HG02973 (cell line): Measurements from ENCODE around the gene ZNF385B.

Experiments used
- ATAC-seq: cut with Tn5 transposase; IDR thresholded peaks from one replicate; pipeline ENCODE4 v1.9.1; 2021; ENCODE audit warnings: moderate library complexity; ENCODE audit not compliant: unreplicated experiment

ZNF385B gene

GRCh38 chr2:179691235-179691634, 170.2 kb downstream of the ZNF385B start:
- ATAC-seq = no peak

- no peak for ATAC-seq
Observed at GRCh38 chr2:179686718-179687342, 174.6 kb downstream of the ZNF385B start.

DNA sequence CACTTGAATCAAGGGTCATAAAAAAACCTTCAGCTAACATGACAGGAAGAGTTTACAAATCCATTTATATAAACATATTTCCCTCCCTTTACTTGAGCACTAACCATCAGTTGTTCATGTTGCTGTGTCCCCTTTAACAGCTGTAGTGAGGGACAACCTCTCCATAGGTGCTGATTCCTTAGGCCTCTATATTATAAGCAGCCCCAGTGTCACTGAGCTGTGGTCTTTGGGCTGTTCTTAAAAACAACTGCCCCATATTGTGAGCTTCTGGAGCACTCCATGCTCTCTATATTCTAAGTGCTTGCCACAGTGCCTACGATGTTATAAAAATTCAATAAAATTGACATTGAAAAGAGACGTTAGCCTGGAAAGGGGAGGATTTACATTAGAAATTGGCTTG, 175.3 kb downstream of the ZNF385B start:
- ATAC-seq = no peak

DNA sequence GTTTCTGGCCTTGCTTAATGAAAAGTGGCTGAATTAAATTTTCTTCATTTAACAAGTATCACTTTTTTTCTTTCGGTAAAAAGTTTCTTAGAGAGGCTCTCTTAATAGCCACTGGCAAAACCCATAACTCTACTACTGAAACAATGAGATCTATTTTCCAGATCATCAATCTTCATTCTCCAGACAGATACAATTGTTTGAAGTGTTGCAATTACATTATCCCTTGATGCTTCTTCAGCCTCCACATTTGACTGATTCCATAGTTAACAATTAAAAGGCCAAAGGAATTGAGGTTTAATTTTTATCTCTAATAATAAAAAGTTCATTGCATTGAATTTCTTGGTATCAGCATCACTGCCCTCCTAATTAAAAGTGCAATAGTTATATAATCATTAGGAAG, 176.3 kb downstream of the ZNF385B start:
- no peak for ATAC-seq

DNA sequence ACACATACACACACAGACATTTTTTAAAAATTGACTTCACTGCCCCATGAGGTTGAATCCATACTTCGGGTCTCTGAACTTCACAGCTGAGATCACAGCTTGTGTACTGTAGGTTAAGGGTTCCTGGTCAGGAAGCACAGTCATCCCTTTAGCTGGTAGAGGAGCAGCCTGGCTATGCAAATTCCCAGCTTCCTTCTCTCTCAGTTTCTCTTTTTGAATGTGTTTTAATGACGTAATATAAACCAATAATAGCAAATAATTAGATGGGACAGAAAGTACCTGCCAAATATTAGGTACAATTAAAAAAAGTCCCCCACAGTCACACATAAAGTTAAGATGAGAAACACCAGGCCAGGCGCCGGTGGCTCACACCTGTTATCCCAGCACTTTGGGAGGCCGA, 178.7 kb downstream of the ZNF385B start:
- no peak for ATAC-seq

GRCh38 chr2:179677746-179678505, 183.5 kb downstream of the ZNF385B start:
- ATAC-seq = no peak

DNA sequence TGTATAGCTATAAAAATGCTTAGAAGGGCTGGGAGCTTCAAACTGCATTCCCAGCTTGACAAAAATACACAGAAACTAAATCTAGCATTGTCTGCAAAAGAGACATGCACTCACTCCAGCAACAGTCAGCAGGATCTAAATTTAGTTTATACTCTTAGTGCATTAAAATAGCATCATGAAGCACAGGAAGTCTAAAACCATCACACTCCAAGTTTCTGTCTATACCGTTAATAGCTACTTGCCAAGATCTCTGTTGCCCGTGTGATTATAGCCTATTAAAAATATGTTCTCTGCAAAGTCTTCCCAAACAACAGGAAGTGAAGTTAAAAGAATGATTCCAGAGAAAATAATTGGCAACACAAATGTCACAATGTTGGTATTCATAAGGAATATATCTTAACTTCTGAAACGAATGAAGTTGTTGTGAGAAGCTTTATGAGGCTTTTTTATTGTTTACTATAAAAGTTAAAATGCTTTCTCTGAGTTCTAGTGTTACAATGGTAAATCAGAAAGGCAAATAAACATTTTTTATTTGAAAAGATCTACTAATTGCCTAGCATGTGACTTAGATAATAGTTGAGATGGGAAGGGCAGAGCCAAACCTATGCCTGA, 184.2 kb downstream of the ZNF385B start:
- ATAC-seq = no peak

GRCh38 chr2:179675435-179675834, 186.0 kb downstream of the ZNF385B start:
- no peak for ATAC-seq

- ATAC-seq = no peak
Observed at GRCh38 chr2:179671043-179671981, 190.1 kb downstream of the ZNF385B start.

- no peak for ATAC-seq
Observed at GRCh38 chr2:179669196-179669595, 192.2 kb downstream of the ZNF385B start.

DNA sequence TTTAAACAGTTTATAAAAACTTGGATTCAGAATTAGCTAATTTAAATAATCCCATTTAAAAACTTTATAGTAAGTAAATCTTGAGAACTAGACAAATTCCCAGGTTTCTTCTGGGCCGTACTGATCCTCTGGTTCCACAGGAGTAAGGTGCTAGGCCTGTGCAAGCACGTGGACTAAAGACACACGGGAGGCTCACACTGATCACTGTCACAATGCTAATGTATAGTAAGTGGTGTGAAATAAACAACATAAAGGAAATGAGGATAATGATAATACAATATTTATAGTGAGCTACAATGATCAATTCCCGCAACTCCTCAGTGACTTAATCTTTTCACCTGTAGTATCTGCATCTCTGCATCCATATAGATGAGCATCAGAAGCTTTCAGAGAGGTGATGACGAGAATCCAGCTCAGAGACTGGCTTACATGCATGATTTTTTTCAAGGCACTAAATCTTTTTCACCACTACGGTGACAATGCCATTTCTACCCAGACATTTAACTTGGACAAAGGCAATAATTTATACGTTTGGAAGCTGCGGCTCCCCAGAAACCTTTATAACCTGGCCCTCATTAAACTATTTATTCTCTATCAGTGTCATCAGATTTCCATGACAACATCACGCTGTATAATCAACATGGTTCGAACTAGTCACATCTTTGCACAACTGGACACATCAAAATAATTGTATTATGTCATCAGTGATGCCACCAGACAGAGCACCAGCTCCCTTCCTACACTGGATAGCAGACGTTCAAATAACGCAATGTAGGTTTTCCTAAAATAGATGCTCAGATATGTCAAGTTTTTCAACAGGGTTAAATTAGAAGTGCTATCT, 196.2 kb downstream of the ZNF385B start:
- ATAC-seq = no peak

DNA sequence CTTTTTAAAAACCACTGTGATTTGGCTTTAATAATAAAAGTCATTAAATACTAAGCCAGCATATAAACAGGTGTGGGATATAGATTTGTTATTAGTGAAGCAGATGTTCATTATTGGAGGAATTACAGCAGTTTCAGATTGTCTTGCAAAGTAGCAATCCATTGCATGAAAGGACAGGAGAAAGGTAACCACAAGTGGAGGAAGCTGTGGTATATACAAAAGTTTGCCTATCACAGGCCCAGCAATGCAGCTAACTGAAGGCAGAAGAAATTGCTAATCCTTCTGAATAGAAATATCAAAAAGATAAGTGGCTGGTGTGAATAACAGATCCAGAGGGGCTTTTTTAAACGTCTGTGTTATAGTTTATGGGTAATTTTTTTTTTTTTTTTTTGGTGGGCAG, 199.4 kb downstream of the ZNF385B start:
- ATAC-seq = no peak

GRCh38 chr2:179657068-179657595, 204.3 kb downstream of the ZNF385B start:
- no peak for ATAC-seq

GRCh38 chr2:179655627-179656026, 205.8 kb downstream of the ZNF385B start:
- no peak for ATAC-seq

- ATAC-seq = no peak
Observed at GRCh38 chr2:179654806-179655205, 206.6 kb downstream of the ZNF385B start.

- ATAC-seq = no peak
Observed at GRCh38 chr2:179652296-179652695, 209.1 kb downstream of the ZNF385B start.

DNA sequence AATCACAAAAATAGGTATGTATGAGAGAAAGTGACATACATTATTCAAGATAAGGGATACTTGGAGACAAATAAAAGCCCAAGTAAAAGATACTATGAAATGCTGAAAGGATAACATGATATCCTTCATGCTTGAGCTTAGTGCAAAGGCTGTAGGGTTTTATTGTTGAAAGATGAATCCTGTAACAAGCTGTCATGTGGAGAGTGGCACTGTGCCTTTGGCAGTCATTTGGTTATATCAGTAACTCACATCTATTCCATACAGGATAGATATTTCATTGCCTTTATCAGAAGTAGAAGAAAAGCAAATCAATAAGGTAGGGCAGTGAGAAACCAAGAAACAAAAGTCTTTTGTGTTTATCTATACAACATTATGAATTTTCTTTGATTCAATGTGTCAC, 211.0 kb downstream of the ZNF385B start:
- ATAC-seq = no peak

DNA sequence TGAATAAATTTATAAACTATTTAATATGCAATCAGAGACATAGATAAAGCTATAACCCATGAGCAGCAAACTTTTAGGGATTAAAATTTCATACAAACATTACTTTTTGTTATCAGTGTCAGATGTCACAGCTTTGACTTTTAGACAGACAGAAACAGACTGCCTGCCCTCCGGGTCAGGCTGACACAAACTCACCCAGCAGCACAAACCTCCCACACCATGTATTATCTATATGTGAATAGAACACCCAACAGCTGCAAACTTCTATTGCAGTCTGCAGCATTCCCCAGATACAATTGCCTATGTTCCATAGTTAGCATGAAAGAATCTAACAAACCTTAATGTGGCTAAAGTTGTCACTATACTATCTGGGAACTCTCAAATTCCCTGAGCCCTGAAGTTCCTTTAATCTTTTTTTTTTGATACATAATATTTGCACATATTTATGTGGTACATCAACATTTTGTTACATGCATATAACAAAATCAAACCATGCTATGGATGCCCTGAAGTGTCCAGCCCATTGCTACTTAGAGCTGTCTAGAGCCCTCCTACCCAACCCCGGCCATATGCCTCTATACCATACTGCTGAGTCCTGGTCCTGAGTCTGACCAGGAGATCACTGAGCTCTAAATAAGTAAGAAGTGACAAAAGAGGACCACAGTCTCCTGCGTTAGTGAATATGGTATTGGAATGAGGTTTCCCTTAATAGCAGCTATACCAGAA, 214.4 kb downstream of the ZNF385B start:
- no peak for ATAC-seq

DNA sequence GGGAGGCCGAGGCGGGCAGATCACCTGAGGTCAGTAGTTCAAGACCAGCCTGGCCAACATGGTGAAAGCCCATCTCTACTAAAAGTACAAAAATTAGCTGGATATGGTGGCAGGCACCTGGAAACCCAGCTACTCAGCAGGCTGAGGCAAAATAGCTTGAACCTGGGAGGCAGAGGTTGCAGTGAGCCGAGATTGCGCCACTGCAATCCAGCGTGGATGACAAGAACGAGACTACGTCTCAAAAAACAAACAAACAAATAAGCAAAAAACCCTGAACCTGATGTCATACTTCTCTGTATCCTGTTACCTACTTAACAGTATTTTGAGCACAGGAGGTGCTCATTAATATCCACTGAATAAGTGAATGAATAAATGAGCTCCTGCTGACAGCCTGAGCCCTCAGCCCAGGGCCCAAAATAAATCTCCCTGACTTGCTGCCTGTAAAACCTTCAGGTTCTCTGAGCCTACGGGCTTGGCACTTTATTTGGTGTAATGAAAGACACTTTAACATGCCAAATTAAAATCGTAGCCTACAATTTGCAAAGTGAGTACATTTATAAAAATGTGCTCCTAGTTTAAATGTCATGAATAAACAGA, 215.1 kb downstream of the ZNF385B start:
- ATAC-seq = no peak
